GM12878 (cell line): ENCODE measurements around the gene B3GALNT2. TPM values are rescaled to one million over a fixed set of nuclear protein-coding genes. Genes with fewer than 3 reads are reported as not detected.

ENCODE experiments used
- ATAC-seq: fragments of 200-7000 bp; cut with Tn5 transposase; 3 replicates; pipeline ENCODE4 v1.9.1; 2020; ENCODE audit warnings: mild to moderate bottlenecking, moderate library complexity
- BruUV-seq: library from RNA; stranded (reverse); fragments of 400-500 nt; replicated peaks from 2 replicates; lab custom pipeline; 2021; lab: Mats Ljungman, UMichigan
- CTCF ChIA-PET: fragments of 300-600 bp; sonication (Branson Sonifier 250); formaldehyde crosslinking; extraction: SDS; loops from one replicate; lab custom pipeline; 2021; ENCODE audit warnings: inconsistent platforms; lab: Yijun Ruan, JAX
- POLR2A ChIA-PET: fragments of 350-600 bp; formaldehyde crosslinking; extraction: SDS; loops from one replicate; lab custom pipeline; 2021; ENCODE audit warnings: inconsistent platforms; lab: Charles Lee
- RAD21 ChIA-PET: fragments of 300-600 bp; sonication (Branson Sonifier 250); formaldehyde crosslinking; loops from one replicate; lab custom pipeline; 2023; ENCODE audit warnings: antibody characterized with exemption; ENCODE audit not compliant: unreplicated experiment; lab: Charles Lee
- SMC1A ChIA-PET: fragments of 300-600 bp; sonication (Branson Sonifier 250); formaldehyde crosslinking; loops from one replicate; lab custom pipeline; 2023; ENCODE audit not compliant: unreplicated experiment, uncharacterized antibody; lab: Charles Lee
- DNase-seq: peaks from one replicate; pipeline ENCODE4 v3.0.0-alpha.2; 2011; ENCODE audit warnings: low read depth, low spot score
- FAIRE-seq: peaks from 3 replicates; lab custom pipeline; 2011; peaks lifted over from hg19 to GRCh38; lab: Jason Lieb, UNC
- H2AFZ ChIP-seq: 2 replicates; pipeline ENCODE4 v1.6.0; 2011; ENCODE audit warnings: low read depth, low read length, control low read depth; ENCODE audit not compliant: control insufficient read depth
- H3K27ac ChIP-seq: 2 replicates; pipeline ENCODE4 v1.5.1; 2011; ENCODE audit warnings: control low read depth; ENCODE audit not compliant: control insufficient read depth, insufficient read depth
- H3K27me3 ChIP-seq, 2 experiments: replicated peaks in 1 of 2; 2 replicates each; pipeline versions ENCODE4 v1.6.0 to v1.6.1; 2011; ENCODE audit warnings: low read length in 1 of 2; ENCODE audit not compliant: control insufficient read depth in 2 of 2, insufficient read depth in 2 of 2
- H3K36me3 ChIP-seq, 2 experiments: 2 replicates each; pipeline ENCODE4 v1.5.1; 2011; ENCODE audit warnings: low read length in 1 of 2; ENCODE audit not compliant: control insufficient read depth in 2 of 2, insufficient read depth in 2 of 2
- H3K4me1 ChIP-seq: 2 replicates; pipeline ENCODE4 v1.6.1; 2011; ENCODE audit warnings: mild to moderate bottlenecking, low read length, moderate library complexity, mixed read lengths; ENCODE audit not compliant: control insufficient read depth, insufficient read depth
- H3K4me2 ChIP-seq: 2 replicates; pipeline ENCODE4 v1.6.0; 2011; ENCODE audit warnings: control low read depth; ENCODE audit not compliant: control insufficient read depth, insufficient read depth
- H3K4me3 ChIP-seq: fragments of 200-600 bp; sonication (generic); 2 replicates; pipeline ENCODE4 v1.5.1; 2016
- H3K79me2 ChIP-seq: 2 replicates; pipeline ENCODE4 v1.6.0; 2011; ENCODE audit warnings: low read length; ENCODE audit not compliant: control insufficient read depth, insufficient read depth
- H3K9ac ChIP-seq: 2 replicates; pipeline ENCODE4 v1.8.0; 2011; ENCODE audit warnings: low read length, control low read depth, mixed read lengths; ENCODE audit not compliant: control insufficient read depth, insufficient read depth
- H3K9me3 ChIP-seq: replicated peaks from 3 replicates; pipeline ENCODE4 v1.5.1; 2011; ENCODE audit warnings: mild to moderate bottlenecking, low read length; ENCODE audit not compliant: control insufficient read depth, insufficient read depth
- H4K20me1 ChIP-seq: 2 replicates; pipeline ENCODE4 v1.6.0; 2011; ENCODE audit not compliant: control insufficient read depth, insufficient read depth
- BACH1 ChIP-seq: fragments of 450-650 bp; IDR thresholded peaks from 2 replicates; pipeline ENCODE4 v1.6.1; 2017; ENCODE audit warnings: mild to moderate bottlenecking, borderline replicate concordance
- MEF2A ChIP-seq: IDR thresholded peaks from 2 replicates; pipeline ENCODE4 v1.6.1; 2011; ENCODE audit warnings: low read depth, mild to moderate bottlenecking, low read length, moderate library complexity; ENCODE audit not compliant: insufficient read depth
- MTA3 ChIP-seq: IDR thresholded peaks from 2 replicates; pipeline ENCODE4 v1.6.1; 2012; ENCODE audit warnings: low read length, inconsistent platforms, borderline replicate concordance
- NFIC ChIP-seq: IDR thresholded peaks from 2 replicates; pipeline ENCODE4 v1.6.1; 2012; ENCODE audit warnings: low read depth, mild to moderate bottlenecking, inconsistent platforms, low read length, moderate library complexity
- PAX5 ChIP-seq: IDR thresholded peaks from 2 replicates; pipeline ENCODE4 v1.6.1; 2011; ENCODE audit warnings: low read depth, low read length, borderline replicate concordance
- RELA ChIP-seq: fragments of 450-650 bp; IDR thresholded peaks from 2 replicates; pipeline ENCODE4 v1.8.0; 2014; ENCODE audit warnings: borderline replicate concordance; ENCODE audit not compliant: partially characterized antibody
- YY1 ChIP-seq: IDR thresholded peaks from 2 replicates; pipeline ENCODE4 v1.6.1; 2011; ENCODE audit warnings: low read depth, mild to moderate bottlenecking, low read length
- ZNF207 ChIP-seq: fragments of 450-650 bp; IDR thresholded peaks from 2 replicates; pipeline ENCODE4 v1.6.1; 2014; ENCODE audit warnings: antibody characterized with exemption, mild to moderate bottlenecking, borderline replicate concordance
- WGBS: methylation state at CpG from one replicate; pipeline ENCODE4 v1.1.6; 2016; ENCODE audit warnings: low lambda C conversion rate; ENCODE audit not compliant: insufficient replicate concordance, insufficient coverage; ENCODE audit errors: missing lambda C conversion rate; 5-methylcytosine and 5-hydroxymethylcytosine counted together
- in situ Hi-C: fragments of 300-500 bp; cut with MboI; formaldehyde crosslinking; loops from 9 replicates; pipeline ENCODE4 v1.14.3; 2018; ENCODE audit warnings: mixed read lengths
- intact Hi-C: fragments of 100-400 bp; cut with micrococcal nuclease; formaldehyde crosslinking; loops from one replicate; pipeline ENCODE4 v1.14.2; 2022; ENCODE audit not compliant: unreplicated experiment
- polyA plus RNA-seq, 11 experiments: library from polyadenylated mRNA; depleted of rRNA in 4 of 11; unstranded in 6 of 11; stranded (reverse) in 5 of 11; fragments of >200 nt; fragmentation: Nextera tagmentation in 4 of 11; fragmentation: Illumina TruSeq in 1 of 11; extraction: Ambion mirVana in 4 of 11; extraction: Trizol in 1 of 11; gene quantifications; 1 replicate in 1 of 11; 2 replicates in 10 of 11; pipeline versions ENCODE4 v1.2.1 to v1.2.3, GENCODE V29; 2011 to 2016; ENCODE audit warnings: inconsistent platforms in 2 of 11, missing spikeins in 2 of 11, low read depth in 1 of 11
- total RNA-seq, 4 experiments: library from RNA; depleted of rRNA in 3 of 4; stranded (reverse); fragments of >200 nt in 3 of 4; fragmentation: Illumina TruSeq in 1 of 4; extraction: Trizol in 1 of 4; gene quantifications; 2 replicates each; pipeline versions ENCODE4 v1.2.1 to v1.2.3, GENCODE V29; 2013 to 2021
- TF ChIP-seq, protein P1 (sequence below): IDR thresholded peaks from 2 replicates; pipeline ENCODE4 v1.6.1; 2011; ENCODE audit warnings: borderline replicate concordance, low read depth, mild to moderate bottlenecking, moderate library complexity, low read length; ENCODE audit not compliant: insufficient read depth, poor library complexity, severe bottlenecking
- TF ChIP-seq, protein P2 (sequence below): fragments of 450-650 bp; IDR thresholded peaks from 2 replicates; pipeline ENCODE4 v1.6.1; 2017; ENCODE audit warnings: mild to moderate bottlenecking, moderate library complexity
- TF ChIP-seq, protein P3 (sequence below): fragments of 450-650 bp; IDR thresholded peaks from 2 replicates; pipeline ENCODE4 v1.6.1; 2017; ENCODE audit warnings: antibody characterized with exemption, mild to moderate bottlenecking, moderate library complexity

Gene B3GALNT2
- total and polyA plus RNA-seq, 10 of the 15 experiments (the other 5 are each of a cell fraction or from before 2014, with no cell fraction given): 0.77 to 19.7 (median 12.7) TPM

DNA sequence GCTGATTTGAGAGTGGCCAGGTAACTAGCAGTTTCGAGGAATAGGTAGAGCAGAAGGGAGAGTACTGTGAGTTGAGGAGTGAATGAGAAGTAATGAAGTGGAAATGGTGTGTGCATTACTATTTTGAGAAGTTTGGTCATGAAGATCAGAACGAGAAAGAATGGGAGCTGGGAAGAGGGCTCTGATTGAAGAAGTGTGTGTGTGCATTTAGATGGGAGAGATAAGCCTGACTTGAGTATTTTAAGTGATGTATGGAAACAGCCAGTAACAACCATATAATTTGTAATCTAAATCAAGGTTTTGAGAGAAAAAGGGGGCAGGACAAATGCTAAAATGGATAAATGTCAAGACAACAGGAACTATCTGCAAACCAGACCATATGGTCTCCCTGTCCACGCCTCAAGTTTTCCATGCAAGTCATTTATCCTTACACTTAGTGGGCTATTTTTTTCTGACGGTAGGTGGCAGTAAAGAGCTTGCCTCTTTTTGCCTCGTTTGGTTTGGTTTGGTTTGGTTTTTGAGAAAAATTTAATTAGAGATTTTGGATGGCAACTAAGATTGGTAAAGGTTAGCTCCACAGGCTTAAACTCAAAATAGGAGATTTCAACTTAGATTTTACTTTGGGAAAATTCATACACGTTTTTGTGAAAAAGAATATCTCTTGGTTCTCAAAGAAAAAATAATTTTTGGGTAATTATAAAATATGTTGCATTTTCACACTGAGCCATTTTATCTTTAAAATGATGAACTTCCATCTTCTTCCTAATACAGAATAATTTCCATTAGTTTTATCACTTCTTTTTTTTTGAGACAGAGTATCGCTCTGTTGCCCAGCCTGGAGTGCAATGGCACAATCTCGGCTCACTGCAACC is 9.5 kb upstream of the B3GALNT2 start:
- Histone ChIP-seq H3K79me2 (no peaks in the 10 kb centered on the region), H2AFZ (no peak overlapping the region), H4K20me1 (no peaks in the 10 kb centered on the region), H3K9me3 (no peaks in the 10 kb centered on the region), H3K36me3 (no peaks in the 10 kb centered on the region), H3K9ac (no peak overlapping the region), H3K4me1 (no peaks in the 10 kb centered on the region; the same call in 1 of the 2 replicates), H3K27ac (no peak overlapping the region), H3K4me2 (no peak overlapping the region), H3K4me3 (no peak overlapping the region), H3K27me3 (no peaks in the 10 kb centered on the region)
- DNase-seq (no peak), FAIRE-seq (peak; percentile 97), ATAC-seq (peak; percentile 70)
- 38% methylated on average over 8 of the region's 8 CpGs for WGBS
- in situ Hi-C loops (loop anchor here (5.0 kb wide), 2 partner anchors 264 to 459 kb away; no protein-coding TSS in a partner anchor), intact Hi-C loops (loop anchor here (2.0 to 5.0 kb wide), 3 partner anchors 89 to 457 kb away; no protein-coding TSS in a partner anchor)
- SMC1A ChIA-PET: interaction anchor here (0.7 to 2.6 kb wide), 11 partner anchors 15 to 461 kb away, joined by 3 to 17 read pairs (median 6); no protein-coding TSS in a partner anchor
- RAD21 ChIA-PET: interaction anchor here (0.6 to 2.0 kb wide), 7 partner anchors 9 to 458 kb away, joined by 3 to 19 read pairs (median 4); no protein-coding TSS in a partner anchor
- no TSS peak for BruUV-seq
- POLR2A ChIA-PET: interaction anchor here (0.6 kb wide), 1 partner anchor 48 kb away, joined by 4 read pairs; no protein-coding TSS in a partner anchor
- CTCF ChIA-PET: interaction anchor here (0.7 to 4.0 kb wide), 28 partner anchors 8 to 1140 kb away, joined by 3 to 31 read pairs (median 4); partner anchors contain the start of genes B3GALNT2 and COA6
- TF ChIP-seq BACH1 (no peak), MEF2A (0 out of 2 replicates have a peak, but pooled peaks have one; percentile 18), NFIC (no peak), MTA3 (no peak), YY1 (no peak), PAX5 (no peak), RELA (no peak), ZNF207 (no peak)
- TF ChIP-seq, protein P1, sequence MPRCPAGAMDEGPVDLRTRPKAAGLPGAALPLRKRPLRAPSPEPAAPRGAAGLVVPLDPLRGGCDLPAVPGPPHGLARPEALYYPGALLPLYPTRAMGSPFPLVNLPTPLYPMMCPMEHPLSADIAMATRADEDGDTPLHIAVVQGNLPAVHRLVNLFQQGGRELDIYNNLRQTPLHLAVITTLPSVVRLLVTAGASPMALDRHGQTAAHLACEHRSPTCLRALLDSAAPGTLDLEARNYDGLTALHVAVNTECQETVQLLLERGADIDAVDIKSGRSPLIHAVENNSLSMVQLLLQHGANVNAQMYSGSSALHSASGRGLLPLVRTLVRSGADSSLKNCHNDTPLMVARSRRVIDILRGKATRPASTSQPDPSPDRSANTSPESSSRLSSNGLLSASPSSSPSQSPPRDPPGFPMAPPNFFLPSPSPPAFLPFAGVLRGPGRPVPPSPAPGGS: no peak
- TF ChIP-seq, protein P2, sequence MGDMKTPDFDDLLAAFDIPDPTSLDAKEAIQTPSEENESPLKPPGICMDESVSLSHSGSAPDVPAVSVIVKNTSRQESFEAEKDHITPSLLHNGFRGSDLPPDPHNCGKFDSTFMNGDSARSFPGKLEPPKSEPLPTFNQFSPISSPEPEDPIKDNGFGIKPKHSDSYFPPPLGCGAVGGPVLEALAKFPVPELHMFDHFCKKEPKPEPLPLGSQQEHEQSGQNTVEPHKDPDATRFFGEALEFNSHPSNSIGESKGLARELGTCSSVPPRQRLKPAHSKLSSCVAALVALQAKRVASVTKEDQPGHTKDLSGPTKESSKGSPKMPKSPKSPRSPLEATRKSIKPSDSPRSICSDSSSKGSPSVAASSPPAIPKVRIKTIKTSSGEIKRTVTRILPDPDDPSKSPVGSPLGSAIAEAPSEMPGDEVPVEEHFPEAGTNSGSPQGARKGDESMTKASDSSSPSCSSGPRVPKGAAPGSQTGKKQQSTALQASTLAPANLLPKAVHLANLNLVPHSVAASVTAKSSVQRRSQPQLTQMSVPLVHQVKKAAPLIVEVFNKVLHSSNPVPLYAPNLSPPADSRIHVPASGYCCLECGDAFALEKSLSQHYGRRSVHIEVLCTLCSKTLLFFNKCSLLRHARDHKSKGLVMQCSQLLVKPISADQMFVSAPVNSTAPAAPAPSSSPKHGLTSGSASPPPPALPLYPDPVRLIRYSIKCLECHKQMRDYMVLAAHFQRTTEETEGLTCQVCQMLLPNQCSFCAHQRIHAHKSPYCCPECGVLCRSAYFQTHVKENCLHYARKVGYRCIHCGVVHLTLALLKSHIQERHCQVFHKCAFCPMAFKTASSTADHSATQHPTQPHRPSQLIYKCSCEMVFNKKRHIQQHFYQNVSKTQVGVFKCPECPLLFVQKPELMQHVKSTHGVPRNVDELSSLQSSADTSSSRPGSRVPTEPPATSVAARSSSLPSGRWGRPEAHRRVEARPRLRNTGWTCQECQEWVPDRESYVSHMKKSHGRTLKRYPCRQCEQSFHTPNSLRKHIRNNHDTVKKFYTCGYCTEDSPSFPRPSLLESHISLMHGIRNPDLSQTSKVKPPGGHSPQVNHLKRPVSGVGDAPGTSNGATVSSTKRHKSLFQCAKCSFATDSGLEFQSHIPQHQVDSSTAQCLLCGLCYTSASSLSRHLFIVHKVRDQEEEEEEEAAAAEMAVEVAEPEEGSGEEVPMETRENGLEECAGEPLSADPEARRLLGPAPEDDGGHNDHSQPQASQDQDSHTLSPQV: no peak
- TF ChIP-seq, protein P3, sequence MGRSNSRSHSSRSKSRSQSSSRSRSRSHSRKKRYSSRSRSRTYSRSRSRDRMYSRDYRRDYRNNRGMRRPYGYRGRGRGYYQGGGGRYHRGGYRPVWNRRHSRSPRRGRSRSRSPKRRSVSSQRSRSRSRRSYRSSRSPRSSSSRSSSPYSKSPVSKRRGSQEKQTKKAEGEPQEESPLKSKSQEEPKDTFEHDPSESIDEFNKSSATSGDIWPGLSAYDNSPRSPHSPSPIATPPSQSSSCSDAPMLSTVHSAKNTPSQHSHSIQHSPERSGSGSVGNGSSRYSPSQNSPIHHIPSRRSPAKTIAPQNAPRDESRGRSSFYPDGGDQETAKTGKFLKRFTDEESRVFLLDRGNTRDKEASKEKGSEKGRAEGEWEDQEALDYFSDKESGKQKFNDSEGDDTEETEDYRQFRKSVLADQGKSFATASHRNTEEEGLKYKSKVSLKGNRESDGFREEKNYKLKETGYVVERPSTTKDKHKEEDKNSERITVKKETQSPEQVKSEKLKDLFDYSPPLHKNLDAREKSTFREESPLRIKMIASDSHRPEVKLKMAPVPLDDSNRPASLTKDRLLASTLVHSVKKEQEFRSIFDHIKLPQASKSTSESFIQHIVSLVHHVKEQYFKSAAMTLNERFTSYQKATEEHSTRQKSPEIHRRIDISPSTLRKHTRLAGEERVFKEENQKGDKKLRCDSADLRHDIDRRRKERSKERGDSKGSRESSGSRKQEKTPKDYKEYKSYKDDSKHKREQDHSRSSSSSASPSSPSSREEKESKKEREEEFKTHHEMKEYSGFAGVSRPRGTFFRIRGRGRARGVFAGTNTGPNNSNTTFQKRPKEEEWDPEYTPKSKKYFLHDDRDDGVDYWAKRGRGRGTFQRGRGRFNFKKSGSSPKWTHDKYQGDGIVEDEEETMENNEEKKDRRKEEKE: no peak
